T-helper 1 cell treated with Interleukin-12 subunit alpha and Interleukin-12 subunit beta and Interleukin-4 antibody, amounts not matched to agents 30 μg/mL and 1 μg/mL, for 36 hours (primary cell): ENCODE data around the gene RRM1.
A peak's percentile ranks its signal among the peaks of the same experiment; 100 is the strongest.
"Not testable (repeated sequence)": the region's sequence is repeated elsewhere in the genome, so short reads cannot be mapped to it uniquely, and the experiment has no call there.

Experiments used
- H3K27ac Mint-ChIP-seq: one replicate; pipeline ENCODE4 v1.8.0; 2021; ENCODE audit warnings: mild to moderate bottlenecking, mixed read lengths
- H3K27me3 Mint-ChIP-seq: one replicate; pipeline ENCODE4 v1.8.0; 2021; ENCODE audit warnings: low read depth, mixed read lengths
- H3K36me3 Mint-ChIP-seq: one replicate; pipeline ENCODE4 v1.8.0; 2021; ENCODE audit warnings: low read depth, mixed read lengths
- H3K4me1 Mint-ChIP-seq: one replicate; pipeline ENCODE4 v1.8.0; 2021; ENCODE audit warnings: low read depth, mixed read lengths
- H3K4me3 Mint-ChIP-seq: one replicate; pipeline ENCODE4 v1.8.0; 2021; ENCODE audit warnings: mild to moderate bottlenecking, moderate library complexity, mixed read lengths
- H3K9me3 Mint-ChIP-seq: one replicate; pipeline ENCODE4 v1.8.0; 2021; ENCODE audit warnings: mixed read lengths

RRM1 gene

GRCh38 chr11:4094348-4095291, at the start of gene RRM1:
Gene RRM1 (plus strand): TSS chr11:4094799. CDS start chr11:4095013, 214 bp downstream.
- peaks cover 72% of the 10 kb centered on the region for H3K4me1 Mint-ChIP-seq

GRCh38 chr11:4044976-4045646, 49.5 kb upstream of the RRM1 start:
- peaks cover 8% of the 10 kb centered on the region for H3K36me3 Mint-ChIP-seq
- H3K4me3 Mint-ChIP-seq, result no peak overlapping the region
- H3K27me3 Mint-ChIP-seq, result no peaks in the 10 kb centered on the region
- H3K4me1 Mint-ChIP-seq, result peaks cover 10% of the 10 kb centered on the region
- H3K27ac Mint-ChIP-seq, result peak overlapping the region; percentile 41
- no peaks in the 10 kb centered on the region for H3K9me3 Mint-ChIP-seq

More at GRCh38 chr11:4094348-4095291, at the start of gene RRM1:
- H3K27ac Mint-ChIP-seq, result peak within 1 kb of the TSS; percentile 98
- no peaks in the 10 kb centered on the region for H3K27me3 Mint-ChIP-seq
- peak within 1 kb of the TSS; percentile 98 for H3K4me3 Mint-ChIP-seq
- H3K36me3 Mint-ChIP-seq, result peaks cover 31% of the 10 kb centered on the region
- no peaks in the 10 kb centered on the region for H3K9me3 Mint-ChIP-seq

GRCh38 chr11:4048340-4048739, 46.3 kb upstream of the RRM1 start:
- Mint-ChIP-seq H3K36me3 (peaks cover 27% of the 10 kb centered on the region), H3K27me3 (no peaks in the 10 kb centered on the region), H3K4me1 (peaks cover 8% of the 10 kb centered on the region), H3K9me3 (peaks cover 5% of the 10 kb centered on the region), H3K27ac (no peak overlapping the region), H3K4me3 (no peak overlapping the region)

DNA sequence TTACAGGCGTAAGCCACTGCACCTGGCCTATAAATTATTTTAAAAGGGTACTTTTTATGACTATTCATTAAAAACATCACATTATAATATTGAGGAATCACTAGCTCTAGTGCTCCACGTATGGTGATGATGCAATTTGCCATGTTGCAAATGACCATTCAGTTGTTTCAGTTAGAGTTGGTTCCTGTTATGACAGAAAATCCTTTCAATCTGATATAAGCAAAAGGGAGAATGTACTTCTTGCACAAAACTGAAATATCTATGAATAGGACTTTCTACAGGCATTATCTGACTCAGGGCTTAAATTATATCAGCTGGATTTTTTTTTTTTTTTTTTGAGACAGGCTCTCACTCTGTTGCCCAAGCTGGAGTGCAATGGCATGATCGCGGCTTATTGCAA, 45.6 kb upstream of the RRM1 start:
- Mint-ChIP-seq H3K27me3 (no peaks in the 10 kb centered on the region), H3K4me3 (no peak overlapping the region), H3K27ac (no peak overlapping the region), H3K9me3 (peaks cover 5% of the 10 kb centered on the region), H3K4me1 (peaks cover 6% of the 10 kb centered on the region), H3K36me3 (peaks cover 27% of the 10 kb centered on the region)

GRCh38 chr11:4050138-4050537, 44.5 kb upstream of the RRM1 start:
- H3K36me3 Mint-ChIP-seq, result peaks cover 31% of the 10 kb centered on the region
- no peak overlapping the region for H3K4me3 Mint-ChIP-seq
- peaks cover 2% of the 10 kb centered on the region for H3K4me1 Mint-ChIP-seq
- no peak overlapping the region for H3K27ac Mint-ChIP-seq
- peaks cover 5% of the 10 kb centered on the region for H3K9me3 Mint-ChIP-seq
- H3K27me3 Mint-ChIP-seq, result no peaks in the 10 kb centered on the region

DNA sequence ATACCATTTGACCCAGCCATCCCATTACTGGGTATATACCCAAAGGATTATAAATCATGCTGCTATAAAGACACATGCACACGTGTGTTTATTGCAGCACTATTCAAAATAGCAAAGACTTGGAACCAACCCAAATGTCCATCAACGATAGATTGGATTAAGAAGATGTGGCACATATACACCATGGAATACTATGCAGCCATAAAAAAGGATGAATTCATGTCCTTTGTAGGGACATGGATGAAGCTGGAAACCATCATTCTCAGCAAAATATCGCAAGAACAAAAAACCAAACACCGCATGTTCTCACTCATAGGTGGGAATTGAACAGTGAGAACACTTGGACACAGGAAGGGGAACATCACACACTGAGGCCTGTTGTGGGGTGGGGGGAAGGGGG, 41.4 kb upstream of the RRM1 start:
- not testable (repeated sequence) for H3K4me3 Mint-ChIP-seq, H3K27ac Mint-ChIP-seq, H3K27me3 Mint-ChIP-seq, H3K9me3 Mint-ChIP-seq
- peaks cover 42% of the 10 kb centered on the region for H3K36me3 Mint-ChIP-seq
- peaks cover 16% of the 10 kb centered on the region for H3K4me1 Mint-ChIP-seq

DNA sequence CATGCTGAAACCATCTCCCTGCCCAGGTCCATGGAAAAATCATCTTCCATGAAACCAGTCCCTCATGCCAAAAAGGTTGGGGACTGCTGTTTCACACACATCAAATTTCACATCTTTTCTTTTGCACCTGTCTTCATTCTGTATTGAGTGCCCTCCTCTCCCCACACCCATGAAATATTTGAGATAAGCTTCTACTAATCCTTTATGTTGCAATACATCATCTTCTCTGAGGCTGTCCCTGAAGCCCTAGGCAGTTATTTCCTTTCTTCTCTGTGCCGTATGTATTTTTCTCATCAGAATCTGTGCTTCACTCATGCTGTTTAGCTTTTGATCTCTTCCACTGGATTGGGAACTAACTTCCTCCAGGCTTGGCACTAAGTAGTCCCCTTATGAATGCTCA, 40.0 kb upstream of the RRM1 start:
- Mint-ChIP-seq H3K4me1 (peaks cover 25% of the 10 kb centered on the region), H3K36me3 (peaks cover 48% of the 10 kb centered on the region), H3K27me3 (no peaks in the 10 kb centered on the region), H3K9me3 (peaks cover 5% of the 10 kb centered on the region), H3K27ac (no peak overlapping the region), H3K4me3 (no peak overlapping the region)

DNA sequence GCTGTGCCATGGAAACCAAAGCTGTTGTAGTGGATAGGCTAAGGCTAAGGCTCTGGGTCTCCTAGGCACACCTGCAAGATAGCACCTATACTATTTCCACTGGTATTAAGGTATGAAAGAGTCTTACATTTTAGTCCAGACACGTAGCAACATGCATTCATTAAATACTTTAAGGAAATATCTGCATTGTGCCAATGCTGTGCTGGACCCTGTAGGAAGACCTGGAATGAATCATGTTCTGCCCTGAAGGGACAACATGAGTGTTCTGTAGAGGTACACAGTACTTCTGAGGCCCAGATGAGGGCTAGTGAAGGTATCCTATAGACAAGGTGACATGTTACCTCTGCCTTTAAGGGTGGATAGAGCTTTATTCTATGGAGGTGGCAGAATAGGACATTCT, 35.2 kb upstream of the RRM1 start:
- no peak overlapping the region for H3K4me3 Mint-ChIP-seq
- peaks cover 34% of the 10 kb centered on the region for H3K4me1 Mint-ChIP-seq
- H3K9me3 Mint-ChIP-seq, result no peaks in the 10 kb centered on the region
- H3K36me3 Mint-ChIP-seq, result peaks cover 46% of the 10 kb centered on the region
- H3K27ac Mint-ChIP-seq, result no peak overlapping the region
- H3K27me3 Mint-ChIP-seq, result no peaks in the 10 kb centered on the region

DNA sequence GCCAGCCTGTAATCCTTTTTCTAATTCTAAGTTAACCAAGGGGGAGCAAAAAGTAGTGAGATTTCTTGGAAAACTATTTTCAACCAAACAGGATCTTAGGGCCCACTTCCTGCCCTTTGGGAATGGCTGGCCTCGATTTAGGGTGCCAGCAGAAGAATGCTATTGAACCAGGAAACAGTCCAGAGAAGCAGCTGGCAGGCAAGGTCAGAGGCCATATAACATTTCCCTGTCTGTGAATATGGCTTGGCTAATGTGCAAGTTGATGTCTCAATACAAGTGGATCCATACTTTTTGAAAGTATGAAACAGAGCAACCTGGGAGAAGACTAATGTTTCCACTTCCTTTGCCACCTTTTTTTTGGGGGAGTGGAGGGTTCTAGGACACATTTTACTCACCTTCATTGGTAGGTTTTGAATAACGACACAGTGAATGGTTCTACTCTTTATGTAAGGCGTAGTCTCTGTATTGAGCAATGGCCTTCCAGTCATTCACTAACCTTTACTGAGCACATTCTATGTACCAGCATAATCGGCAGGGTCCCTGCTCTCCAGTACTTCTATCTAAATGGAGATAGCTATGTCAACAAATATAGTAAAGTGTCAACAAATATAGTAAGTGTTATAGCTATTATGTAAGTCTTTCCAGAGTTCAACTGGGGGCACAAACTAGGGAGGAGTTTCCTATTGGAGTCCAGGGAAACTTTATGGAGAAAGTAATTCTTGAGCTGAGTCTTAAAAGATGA, 34.2 kb upstream of the RRM1 start:
- Mint-ChIP-seq H3K27me3 (no peaks in the 10 kb centered on the region), H3K9me3 (no peaks in the 10 kb centered on the region), H3K36me3 (peaks cover 40% of the 10 kb centered on the region), H3K4me3 (no peak overlapping the region), H3K27ac (no peak overlapping the region), H3K4me1 (peaks cover 39% of the 10 kb centered on the region)

DNA sequence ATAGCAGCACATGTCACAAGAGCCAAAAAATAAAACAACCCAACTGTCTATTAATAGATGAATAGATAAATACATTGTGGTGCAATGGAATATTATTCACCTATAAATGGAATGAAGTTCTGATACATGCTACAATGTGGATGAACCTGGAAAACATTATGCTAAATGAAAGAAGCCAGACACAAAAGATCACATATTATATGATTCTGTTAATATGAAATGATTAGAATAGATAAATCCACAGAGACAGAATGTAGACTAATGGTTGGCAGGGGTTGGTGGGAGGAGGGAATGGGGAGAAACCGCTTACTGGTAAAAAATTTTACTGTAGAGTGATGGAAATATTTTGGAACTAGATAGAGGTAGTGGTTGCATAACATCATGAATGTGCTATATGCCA, 32.9 kb upstream of the RRM1 start:
- Mint-ChIP-seq H3K9me3 (no peaks in the 10 kb centered on the region), H3K4me1 (peaks cover 48% of the 10 kb centered on the region), H3K27me3 (no peaks in the 10 kb centered on the region), H3K4me3 (no peak overlapping the region), H3K27ac (no peak overlapping the region), H3K36me3 (peaks cover 39% of the 10 kb centered on the region)

DNA sequence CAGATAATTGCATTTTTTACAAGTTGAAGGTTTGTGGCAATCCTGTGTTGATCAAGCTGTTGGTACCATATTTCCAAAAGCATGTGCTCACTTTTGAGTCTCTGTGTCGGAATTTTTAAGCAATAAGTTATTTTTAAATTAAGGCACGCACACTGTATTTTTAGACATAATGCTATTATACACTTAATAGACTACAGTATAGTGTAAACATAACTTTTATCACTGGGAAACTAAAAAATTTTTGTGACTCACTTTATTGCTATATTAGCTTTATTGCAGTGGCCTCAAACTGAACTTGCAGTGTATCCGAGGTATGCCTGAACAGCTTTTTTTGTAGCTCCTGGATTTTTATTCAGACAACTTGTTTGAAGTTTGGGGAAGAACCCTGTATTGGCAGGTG, 31.3 kb upstream of the RRM1 start:
- H3K36me3 Mint-ChIP-seq, result peaks cover 39% of the 10 kb centered on the region
- H3K9me3 Mint-ChIP-seq, result no peaks in the 10 kb centered on the region
- no peaks in the 10 kb centered on the region for H3K27me3 Mint-ChIP-seq
- peaks cover 45% of the 10 kb centered on the region for H3K4me1 Mint-ChIP-seq
- H3K27ac Mint-ChIP-seq, result no peak overlapping the region
- no peak overlapping the region for H3K4me3 Mint-ChIP-seq

- Mint-ChIP-seq H3K27me3 (no peaks in the 10 kb centered on the region), H3K27ac (peak overlapping the region; percentile 68), H3K4me1 (peaks cover 47% of the 10 kb centered on the region), H3K36me3 (peaks cover 34% of the 10 kb centered on the region), H3K9me3 (no peaks in the 10 kb centered on the region), H3K4me3 (no peak overlapping the region)
Measured at GRCh38 chr11:4064278-4064955, 30.2 kb upstream of the RRM1 start.

- H3K27me3 Mint-ChIP-seq, result no peaks in the 10 kb centered on the region
- no peak overlapping the region for H3K4me3 Mint-ChIP-seq
- no peak overlapping the region for H3K27ac Mint-ChIP-seq
- H3K9me3 Mint-ChIP-seq, result no peaks in the 10 kb centered on the region
- H3K36me3 Mint-ChIP-seq, result peaks cover 30% of the 10 kb centered on the region
- H3K4me1 Mint-ChIP-seq, result peaks cover 48% of the 10 kb centered on the region
Measured at GRCh38 chr11:4065086-4065485, 29.5 kb upstream of the RRM1 start.
